WTC11 (cell line): ENCODE measurements around the gene F5. TPM values are rescaled to one million over a fixed set of nuclear protein-coding genes. Genes with fewer than 3 reads are reported as not detected.
"Not testable (repeated sequence)": the region's sequence is repeated elsewhere in the genome, so short reads cannot be mapped to it uniquely, and the experiment has no call there.

Experiments used
- ATAC-seq: fragments of 200-7000 bp; cut with Tn5 transposase; 2 replicates; pipeline ENCODE4 v1.10.0; 2021; ENCODE audit warnings: mild to moderate bottlenecking, moderate library complexity
- CTCF ChIA-PET: fragments of 300-600 bp; sonication (Branson Sonifier 250); formaldehyde crosslinking; loops from one replicate; lab custom pipeline; 2021; ENCODE audit warnings: antibody characterized with exemption; lab: Charles Lee
- POLR2A ChIA-PET: fragments of 350-600 bp; sonication (Branson Sonifier 250); formaldehyde crosslinking; loops from one replicate; lab custom pipeline; 2021; ENCODE audit warnings: antibody characterized with exemption; lab: Charles Lee
- DNase-seq: peaks from one replicate; pipeline ENCODE4 v3.0.0; 2021; ENCODE audit warnings: low spot score
- H3K27ac Mint-ChIP-seq: 2 replicates; pipeline ENCODE4 v1.8.0; 2021; ENCODE audit warnings: mixed read lengths
- H3K27me3 Mint-ChIP-seq: 2 replicates; pipeline ENCODE4 v1.8.0; 2021; ENCODE audit warnings: low read depth, mild to moderate bottlenecking, moderate library complexity, mixed read lengths
- H3K36me3 Mint-ChIP-seq: 2 replicates; pipeline ENCODE4 v1.8.0; 2021; ENCODE audit warnings: mixed read lengths
- H3K4me1 Mint-ChIP-seq: 2 replicates; pipeline ENCODE4 v1.8.0; 2022; ENCODE audit warnings: mixed read lengths
- H3K4me3 Mint-ChIP-seq: 2 replicates; pipeline ENCODE4 v1.8.0; 2021; ENCODE audit warnings: mild to moderate bottlenecking, moderate library complexity, mixed read lengths
- H3K9me3 Mint-ChIP-seq: 2 replicates; pipeline ENCODE4 v1.8.0; 2021; ENCODE audit warnings: mixed read lengths
- CBFB ChIP-seq: sonication (generic); formaldehyde crosslinking; IDR thresholded peaks from 2 replicates; pipeline ENCODE4 v1.8.1; 2022; ENCODE audit warnings: mild to moderate bottlenecking, low read depth, missing genetic modification reagents
- ELF4 ChIP-seq: sonication (generic); formaldehyde crosslinking; IDR thresholded peaks from 2 replicates; pipeline ENCODE4 v1.8.1; 2022; ENCODE audit warnings: low read depth, mild to moderate bottlenecking, moderate library complexity, missing genetic modification reagents
- FOXJ3 ChIP-seq: sonication (generic); formaldehyde crosslinking; IDR thresholded peaks from 2 replicates; pipeline ENCODE4 v1.9.0; 2021; ENCODE audit warnings: missing genetic modification reagents, mild to moderate bottlenecking, borderline replicate concordance
- GRHL2 ChIP-seq: fragments of 250-450 bp; sonication (Bioruptor Pico); IDR thresholded peaks from 2 replicates; pipeline ENCODE4 v1.8.0; 2022; ENCODE audit warnings: mild to moderate bottlenecking, moderate library complexity; ENCODE audit not compliant: insufficient replicate concordance, severe bottlenecking
- KAT7 ChIP-seq: sonication (generic); formaldehyde crosslinking; IDR thresholded peaks from 2 replicates; pipeline ENCODE4 v1.8.1; 2023; ENCODE audit warnings: missing genetic modification reagents, mild to moderate bottlenecking, borderline replicate concordance
- SP1 ChIP-seq: sonication (generic); formaldehyde crosslinking; conservative IDR thresholded peaks from 2 replicates; pipeline ENCODE4 v1.8.1; 2022; ENCODE audit warnings: missing genetic modification reagents
- ZNF219 ChIP-seq: sonication (generic); formaldehyde crosslinking; IDR thresholded peaks from 2 replicates; pipeline ENCODE4 v1.8.0; 2023; ENCODE audit warnings: missing genetic modification reagents, mild to moderate bottlenecking, borderline replicate concordance
- ZNF263 ChIP-seq: sonication (generic); formaldehyde crosslinking; IDR thresholded peaks from 2 replicates; pipeline ENCODE4 v1.8.1; 2022; ENCODE audit warnings: low read depth, mild to moderate bottlenecking, moderate library complexity, missing genetic modification reagents
- ZNF423 ChIP-seq: fragments of 250-450 bp; sonication (Bioruptor Pico); IDR thresholded peaks from 2 replicates; pipeline ENCODE4 v2.1.2; 2022; ENCODE audit warnings: mild to moderate bottlenecking, moderate library complexity
- ZNF671 ChIP-seq: fragments of 250-450 bp; sonication (Bioruptor Pico); IDR thresholded peaks from 2 replicates; pipeline ENCODE4 v1.8.0; 2021; ENCODE audit warnings: mild to moderate bottlenecking
- total RNA-seq: library from RNA; stranded (reverse); gene quantifications from 3 replicates; pipeline ENCODE4 v1.2.3, GENCODE V29; 2021
- TF ChIP-seq, protein P1 (sequence below): sonication (generic); formaldehyde crosslinking; IDR thresholded peaks from 2 replicates; pipeline ENCODE4 v1.8.1; 2023; ENCODE audit warnings: mild to moderate bottlenecking, missing genetic modification reagents, borderline replicate concordance
- TF ChIP-seq, protein P2 (sequence below): sonication (generic); formaldehyde crosslinking; IDR thresholded peaks from 2 replicates; pipeline ENCODE4 v1.8.1; 2022; ENCODE audit warnings: mild to moderate bottlenecking, missing genetic modification reagents, moderate library complexity, borderline replicate concordance
- TF ChIP-seq, protein P3 (sequence below): sonication (generic); formaldehyde crosslinking; IDR thresholded peaks from 2 replicates; pipeline ENCODE4 v1.8.1; 2023; ENCODE audit warnings: mild to moderate bottlenecking, moderate library complexity, missing genetic modification reagents
- TF ChIP-seq, protein P4 (sequence below): sonication (generic); formaldehyde crosslinking; IDR thresholded peaks from 2 replicates; pipeline ENCODE4 v1.8.0; 2023; ENCODE audit warnings: missing genetic modification reagents, mild to moderate bottlenecking, borderline replicate concordance
- TF ChIP-seq, protein P5 (sequence below): sonication (generic); formaldehyde crosslinking; conservative IDR thresholded peaks from 2 replicates; pipeline ENCODE4 v1.8.1; 2022; ENCODE audit warnings: mild to moderate bottlenecking, missing genetic modification reagents
- TF ChIP-seq, protein P6 (sequence below): sonication (generic); formaldehyde crosslinking; IDR thresholded peaks from 2 replicates; pipeline ENCODE4 v1.8.0; 2023; ENCODE audit warnings: mild to moderate bottlenecking, missing genetic modification reagents
- TF ChIP-seq, protein P7 (sequence below): sonication (generic); formaldehyde crosslinking; IDR thresholded peaks from 2 replicates; pipeline ENCODE4 v1.8.0; 2022; ENCODE audit warnings: mild to moderate bottlenecking, missing genetic modification reagents

F5 gene
- total RNA-seq, 1 experiment from 2014 or later = 0.20 TPM

DNA sequence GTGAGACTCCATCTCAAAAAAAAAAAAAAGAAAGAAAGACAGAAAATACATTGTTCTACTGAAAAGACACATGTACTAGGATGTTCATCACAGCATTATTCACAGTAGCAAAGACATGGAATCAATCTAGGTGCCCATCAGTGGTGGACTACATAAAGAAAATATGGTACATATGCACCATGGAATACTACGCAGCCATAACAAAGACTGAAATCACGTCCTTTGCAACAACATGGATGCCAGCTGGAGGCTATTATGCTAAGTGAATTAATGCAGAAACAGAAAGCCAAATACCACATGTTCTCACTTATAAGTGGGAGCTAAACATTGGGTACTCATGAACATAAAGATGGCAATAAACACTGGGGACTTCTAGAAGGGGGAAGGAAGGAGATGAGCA lies 51.6 kb downstream of the F5 start:
- H3K4me1 Mint-ChIP-seq = peaks cover 9% of the 10 kb centered on the region
- TF ChIP-seq KAT7 (CRISPR knock-in tag) (no peak), ZNF263 (no peak), CBFB (no peak), ZNF671 (CRISPR knock-in tag) (no peak), GRHL2 (CRISPR knock-in tag) (no peak), SP1 (no peak), ELF4 (CRISPR knock-in tag) (no peak), FOXJ3 (CRISPR knock-in tag) (no peak), ZNF219 (CRISPR knock-in tag) (no peak), ZNF423 (no peak)
- TF ChIP-seq, protein P1, sequence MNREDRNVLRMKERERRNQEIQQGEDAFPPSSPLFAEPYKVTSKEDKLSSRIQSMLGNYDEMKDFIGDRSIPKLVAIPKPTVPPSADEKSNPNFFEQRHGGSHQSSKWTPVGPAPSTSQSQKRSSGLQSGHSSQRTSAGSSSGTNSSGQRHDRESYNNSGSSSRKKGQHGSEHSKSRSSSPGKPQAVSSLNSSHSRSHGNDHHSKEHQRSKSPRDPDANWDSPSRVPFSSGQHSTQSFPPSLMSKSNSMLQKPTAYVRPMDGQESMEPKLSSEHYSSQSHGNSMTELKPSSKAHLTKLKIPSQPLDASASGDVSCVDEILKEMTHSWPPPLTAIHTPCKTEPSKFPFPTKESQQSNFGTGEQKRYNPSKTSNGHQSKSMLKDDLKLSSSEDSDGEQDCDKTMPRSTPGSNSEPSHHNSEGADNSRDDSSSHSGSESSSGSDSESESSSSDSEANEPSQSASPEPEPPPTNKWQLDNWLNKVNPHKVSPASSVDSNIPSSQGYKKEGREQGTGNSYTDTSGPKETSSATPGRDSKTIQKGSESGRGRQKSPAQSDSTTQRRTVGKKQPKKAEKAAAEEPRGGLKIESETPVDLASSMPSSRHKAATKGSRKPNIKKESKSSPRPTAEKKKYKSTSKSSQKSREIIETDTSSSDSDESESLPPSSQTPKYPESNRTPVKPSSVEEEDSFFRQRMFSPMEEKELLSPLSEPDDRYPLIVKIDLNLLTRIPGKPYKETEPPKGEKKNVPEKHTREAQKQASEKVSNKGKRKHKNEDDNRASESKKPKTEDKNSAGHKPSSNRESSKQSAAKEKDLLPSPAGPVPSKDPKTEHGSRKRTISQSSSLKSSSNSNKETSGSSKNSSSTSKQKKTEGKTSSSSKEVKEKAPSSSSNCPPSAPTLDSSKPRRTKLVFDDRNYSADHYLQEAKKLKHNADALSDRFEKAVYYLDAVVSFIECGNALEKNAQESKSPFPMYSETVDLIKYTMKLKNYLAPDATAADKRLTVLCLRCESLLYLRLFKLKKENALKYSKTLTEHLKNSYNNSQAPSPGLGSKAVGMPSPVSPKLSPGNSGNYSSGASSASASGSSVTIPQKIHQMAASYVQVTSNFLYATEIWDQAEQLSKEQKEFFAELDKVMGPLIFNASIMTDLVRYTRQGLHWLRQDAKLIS = no peak
- TF ChIP-seq, protein P2, sequence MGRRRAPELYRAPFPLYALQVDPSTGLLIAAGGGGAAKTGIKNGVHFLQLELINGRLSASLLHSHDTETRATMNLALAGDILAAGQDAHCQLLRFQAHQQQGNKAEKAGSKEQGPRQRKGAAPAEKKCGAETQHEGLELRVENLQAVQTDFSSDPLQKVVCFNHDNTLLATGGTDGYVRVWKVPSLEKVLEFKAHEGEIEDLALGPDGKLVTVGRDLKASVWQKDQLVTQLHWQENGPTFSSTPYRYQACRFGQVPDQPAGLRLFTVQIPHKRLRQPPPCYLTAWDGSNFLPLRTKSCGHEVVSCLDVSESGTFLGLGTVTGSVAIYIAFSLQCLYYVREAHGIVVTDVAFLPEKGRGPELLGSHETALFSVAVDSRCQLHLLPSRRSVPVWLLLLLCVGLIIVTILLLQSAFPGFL = no peak
- TF ChIP-seq, protein P3, sequence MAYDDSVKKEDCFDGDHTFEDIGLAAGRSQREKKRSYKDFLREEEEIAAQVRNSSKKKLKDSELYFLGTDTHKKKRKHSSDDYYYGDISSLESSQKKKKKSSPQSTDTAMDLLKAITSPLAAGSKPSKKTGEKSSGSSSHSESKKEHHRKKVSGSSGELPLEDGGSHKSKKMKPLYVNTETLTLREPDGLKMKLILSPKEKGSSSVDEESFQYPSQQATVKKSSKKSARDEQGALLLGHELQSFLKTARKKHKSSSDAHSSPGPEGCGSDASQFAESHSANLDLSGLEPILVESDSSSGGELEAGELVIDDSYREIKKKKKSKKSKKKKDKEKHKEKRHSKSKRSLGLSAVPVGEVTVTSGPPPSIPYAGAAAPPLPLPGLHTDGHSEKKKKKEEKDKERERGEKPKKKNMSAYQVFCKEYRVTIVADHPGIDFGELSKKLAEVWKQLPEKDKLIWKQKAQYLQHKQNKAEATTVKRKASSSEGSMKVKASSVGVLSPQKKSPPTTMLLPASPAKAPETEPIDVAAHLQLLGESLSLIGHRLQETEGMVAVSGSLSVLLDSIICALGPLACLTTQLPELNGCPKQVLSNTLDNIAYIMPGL = no peak
- TF ChIP-seq, protein P4, sequence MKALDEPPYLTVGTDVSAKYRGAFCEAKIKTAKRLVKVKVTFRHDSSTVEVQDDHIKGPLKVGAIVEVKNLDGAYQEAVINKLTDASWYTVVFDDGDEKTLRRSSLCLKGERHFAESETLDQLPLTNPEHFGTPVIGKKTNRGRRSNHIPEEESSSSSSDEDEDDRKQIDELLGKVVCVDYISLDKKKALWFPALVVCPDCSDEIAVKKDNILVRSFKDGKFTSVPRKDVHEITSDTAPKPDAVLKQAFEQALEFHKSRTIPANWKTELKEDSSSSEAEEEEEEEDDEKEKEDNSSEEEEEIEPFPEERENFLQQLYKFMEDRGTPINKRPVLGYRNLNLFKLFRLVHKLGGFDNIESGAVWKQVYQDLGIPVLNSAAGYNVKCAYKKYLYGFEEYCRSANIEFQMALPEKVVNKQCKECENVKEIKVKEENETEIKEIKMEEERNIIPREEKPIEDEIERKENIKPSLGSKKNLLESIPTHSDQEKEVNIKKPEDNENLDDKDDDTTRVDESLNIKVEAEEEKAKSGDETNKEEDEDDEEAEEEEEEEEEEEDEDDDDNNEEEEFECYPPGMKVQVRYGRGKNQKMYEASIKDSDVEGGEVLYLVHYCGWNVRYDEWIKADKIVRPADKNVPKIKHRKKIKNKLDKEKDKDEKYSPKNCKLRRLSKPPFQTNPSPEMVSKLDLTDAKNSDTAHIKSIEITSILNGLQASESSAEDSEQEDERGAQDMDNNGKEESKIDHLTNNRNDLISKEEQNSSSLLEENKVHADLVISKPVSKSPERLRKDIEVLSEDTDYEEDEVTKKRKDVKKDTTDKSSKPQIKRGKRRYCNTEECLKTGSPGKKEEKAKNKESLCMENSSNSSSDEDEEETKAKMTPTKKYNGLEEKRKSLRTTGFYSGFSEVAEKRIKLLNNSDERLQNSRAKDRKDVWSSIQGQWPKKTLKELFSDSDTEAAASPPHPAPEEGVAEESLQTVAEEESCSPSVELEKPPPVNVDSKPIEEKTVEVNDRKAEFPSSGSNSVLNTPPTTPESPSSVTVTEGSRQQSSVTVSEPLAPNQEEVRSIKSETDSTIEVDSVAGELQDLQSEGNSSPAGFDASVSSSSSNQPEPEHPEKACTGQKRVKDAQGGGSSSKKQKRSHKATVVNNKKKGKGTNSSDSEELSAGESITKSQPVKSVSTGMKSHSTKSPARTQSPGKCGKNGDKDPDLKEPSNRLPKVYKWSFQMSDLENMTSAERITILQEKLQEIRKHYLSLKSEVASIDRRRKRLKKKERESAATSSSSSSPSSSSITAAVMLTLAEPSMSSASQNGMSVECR = no peak
- TF ChIP-seq, protein P5, sequence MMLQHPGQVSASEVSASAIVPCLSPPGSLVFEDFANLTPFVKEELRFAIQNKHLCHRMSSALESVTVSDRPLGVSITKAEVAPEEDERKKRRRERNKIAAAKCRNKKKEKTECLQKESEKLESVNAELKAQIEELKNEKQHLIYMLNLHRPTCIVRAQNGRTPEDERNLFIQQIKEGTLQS (CRISPR knock-in tag) = no peak
- TF ChIP-seq, protein P6, sequence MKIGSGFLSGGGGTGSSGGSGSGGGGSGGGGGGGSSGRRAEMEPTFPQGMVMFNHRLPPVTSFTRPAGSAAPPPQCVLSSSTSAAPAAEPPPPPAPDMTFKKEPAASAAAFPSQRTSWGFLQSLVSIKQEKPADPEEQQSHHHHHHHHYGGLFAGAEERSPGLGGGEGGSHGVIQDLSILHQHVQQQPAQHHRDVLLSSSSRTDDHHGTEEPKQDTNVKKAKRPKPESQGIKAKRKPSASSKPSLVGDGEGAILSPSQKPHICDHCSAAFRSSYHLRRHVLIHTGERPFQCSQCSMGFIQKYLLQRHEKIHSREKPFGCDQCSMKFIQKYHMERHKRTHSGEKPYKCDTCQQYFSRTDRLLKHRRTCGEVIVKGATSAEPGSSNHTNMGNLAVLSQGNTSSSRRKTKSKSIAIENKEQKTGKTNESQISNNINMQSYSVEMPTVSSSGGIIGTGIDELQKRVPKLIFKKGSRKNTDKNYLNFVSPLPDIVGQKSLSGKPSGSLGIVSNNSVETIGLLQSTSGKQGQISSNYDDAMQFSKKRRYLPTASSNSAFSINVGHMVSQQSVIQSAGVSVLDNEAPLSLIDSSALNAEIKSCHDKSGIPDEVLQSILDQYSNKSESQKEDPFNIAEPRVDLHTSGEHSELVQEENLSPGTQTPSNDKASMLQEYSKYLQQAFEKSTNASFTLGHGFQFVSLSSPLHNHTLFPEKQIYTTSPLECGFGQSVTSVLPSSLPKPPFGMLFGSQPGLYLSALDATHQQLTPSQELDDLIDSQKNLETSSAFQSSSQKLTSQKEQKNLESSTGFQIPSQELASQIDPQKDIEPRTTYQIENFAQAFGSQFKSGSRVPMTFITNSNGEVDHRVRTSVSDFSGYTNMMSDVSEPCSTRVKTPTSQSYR = no peak
- TF ChIP-seq, protein P7, sequence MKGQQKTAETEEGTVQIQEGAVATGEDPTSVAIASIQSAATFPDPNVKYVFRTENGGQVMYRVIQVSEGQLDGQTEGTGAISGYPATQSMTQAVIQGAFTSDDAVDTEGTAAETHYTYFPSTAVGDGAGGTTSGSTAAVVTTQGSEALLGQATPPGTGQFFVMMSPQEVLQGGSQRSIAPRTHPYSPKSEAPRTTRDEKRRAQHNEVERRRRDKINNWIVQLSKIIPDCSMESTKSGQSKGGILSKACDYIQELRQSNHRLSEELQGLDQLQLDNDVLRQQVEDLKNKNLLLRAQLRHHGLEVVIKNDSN (CRISPR knock-in tag) = no peak
- POLR2A ChIA-PET = no interaction called here
- H3K9me3 Mint-ChIP-seq = no peaks in the 10 kb centered on the region; the same call in 1 of the 2 replicates
- no peaks in the 10 kb centered on the region for H3K27me3 Mint-ChIP-seq
- ATAC-seq (no peak), DNase-seq (no peak)
- H3K4me3 Mint-ChIP-seq = no peak overlapping the region
- no peaks in the 10 kb centered on the region for H3K36me3 Mint-ChIP-seq
- no peak overlapping the region for H3K27ac Mint-ChIP-seq
- CTCF ChIA-PET = interaction anchor here (1.3 kb wide), 1 partner anchor 12 kb away, joined by 4 read pairs; no protein-coding TSS in a partner anchor

DNA sequence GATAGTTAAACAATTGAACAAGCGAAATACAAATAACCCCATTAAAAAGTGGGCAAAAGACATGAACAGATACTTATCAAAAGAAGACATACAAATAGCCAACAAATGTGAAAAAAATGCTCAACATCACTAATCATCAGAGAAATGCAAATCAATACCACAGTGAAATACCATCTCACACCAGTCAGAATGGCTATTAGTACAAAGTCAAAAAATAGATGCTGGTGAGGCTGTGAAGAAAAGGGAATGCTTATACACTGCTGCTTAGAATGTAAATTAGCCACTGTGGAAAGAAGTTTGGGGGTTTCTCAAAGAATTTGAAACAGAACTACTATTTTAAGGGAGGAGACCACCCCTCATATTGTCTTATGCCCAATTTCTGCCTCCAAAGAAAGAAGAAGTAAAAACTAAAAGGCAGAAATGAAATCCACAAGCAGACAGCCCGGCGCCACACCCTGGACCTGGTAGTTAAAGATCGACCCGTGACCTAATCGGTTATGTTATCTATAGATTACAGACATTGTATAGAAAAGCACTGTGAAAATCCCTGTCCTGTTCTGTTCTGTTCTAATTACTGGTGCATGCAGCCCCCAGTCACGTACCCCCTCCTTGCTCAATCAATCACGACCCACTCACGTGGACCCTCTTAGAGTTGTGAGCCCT lies 52.6 kb downstream of the F5 start:
- H3K4me3 Mint-ChIP-seq, H3K9me3 Mint-ChIP-seq, H3K27me3 Mint-ChIP-seq, H3K36me3 Mint-ChIP-seq, DNase-seq, ATAC-seq, POLR2A ChIA-PET, H3K27ac Mint-ChIP-seq: not testable (repeated sequence)
- CTCF ChIA-PET = interaction anchor here (1.3 kb wide), 1 partner anchor 13 kb away, joined by 4 read pairs; no protein-coding TSS in a partner anchor
- peaks cover 19% of the 10 kb centered on the region for H3K4me1 Mint-ChIP-seq
